ENCODE results near the gene AGO4.

AGO4 gene

DNA sequence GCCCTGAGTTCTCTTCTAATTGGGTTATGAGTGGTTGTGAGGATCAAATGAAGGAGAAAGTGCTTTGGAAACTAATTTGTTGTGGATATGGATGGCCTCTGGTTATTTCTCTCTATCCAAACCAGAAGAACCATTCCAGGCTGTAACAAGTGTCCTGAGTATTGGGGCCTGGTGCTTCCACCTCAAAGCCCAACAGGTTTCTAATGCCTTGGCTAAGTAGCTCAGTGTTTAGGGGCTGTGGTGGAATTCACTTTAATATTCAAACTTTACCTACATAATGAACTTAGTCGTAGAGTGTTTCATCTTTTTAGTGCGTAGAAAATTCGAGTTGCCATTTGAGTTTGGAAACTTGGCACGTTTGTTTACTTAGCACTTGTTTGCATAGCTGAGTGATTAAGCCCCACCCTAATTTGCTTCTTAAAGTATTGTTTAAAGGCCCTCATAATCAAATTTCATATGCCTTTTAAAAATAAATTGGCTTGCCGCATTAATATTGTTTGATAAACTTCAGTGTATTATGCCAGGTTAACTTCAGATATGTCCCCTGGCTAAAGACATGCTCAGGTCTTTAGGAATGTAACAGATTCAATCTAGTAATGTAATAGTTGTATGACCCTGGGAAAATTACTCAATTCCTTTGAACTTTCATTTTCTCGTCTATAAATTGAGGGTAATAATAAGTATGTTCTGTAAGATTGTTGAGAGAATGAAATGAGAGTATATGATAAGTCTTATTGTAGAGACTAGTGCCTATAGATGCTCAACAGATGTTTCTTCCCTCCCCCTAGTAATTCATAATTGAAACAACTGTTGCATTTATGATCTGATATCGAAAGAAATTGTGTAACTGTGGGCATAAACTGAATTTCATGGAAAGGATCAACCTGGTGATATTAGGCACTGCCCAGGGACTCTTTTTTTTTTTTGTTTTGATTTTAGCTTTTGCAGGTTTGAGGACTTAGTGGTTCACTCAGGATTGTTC lies 1.6 kb downstream of the AGO4 start:
- TF ChIP-seq, protein P1, sequence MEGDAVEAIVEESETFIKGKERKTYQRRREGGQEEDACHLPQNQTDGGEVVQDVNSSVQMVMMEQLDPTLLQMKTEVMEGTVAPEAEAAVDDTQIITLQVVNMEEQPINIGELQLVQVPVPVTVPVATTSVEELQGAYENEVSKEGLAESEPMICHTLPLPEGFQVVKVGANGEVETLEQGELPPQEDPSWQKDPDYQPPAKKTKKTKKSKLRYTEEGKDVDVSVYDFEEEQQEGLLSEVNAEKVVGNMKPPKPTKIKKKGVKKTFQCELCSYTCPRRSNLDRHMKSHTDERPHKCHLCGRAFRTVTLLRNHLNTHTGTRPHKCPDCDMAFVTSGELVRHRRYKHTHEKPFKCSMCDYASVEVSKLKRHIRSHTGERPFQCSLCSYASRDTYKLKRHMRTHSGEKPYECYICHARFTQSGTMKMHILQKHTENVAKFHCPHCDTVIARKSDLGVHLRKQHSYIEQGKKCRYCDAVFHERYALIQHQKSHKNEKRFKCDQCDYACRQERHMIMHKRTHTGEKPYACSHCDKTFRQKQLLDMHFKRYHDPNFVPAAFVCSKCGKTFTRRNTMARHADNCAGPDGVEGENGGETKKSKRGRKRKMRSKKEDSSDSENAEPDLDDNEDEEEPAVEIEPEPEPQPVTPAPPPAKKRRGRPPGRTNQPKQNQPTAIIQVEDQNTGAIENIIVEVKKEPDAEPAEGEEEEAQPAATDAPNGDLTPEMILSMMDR (IDR thresholded peaks at IDR 0.05) = no peak

DNA sequence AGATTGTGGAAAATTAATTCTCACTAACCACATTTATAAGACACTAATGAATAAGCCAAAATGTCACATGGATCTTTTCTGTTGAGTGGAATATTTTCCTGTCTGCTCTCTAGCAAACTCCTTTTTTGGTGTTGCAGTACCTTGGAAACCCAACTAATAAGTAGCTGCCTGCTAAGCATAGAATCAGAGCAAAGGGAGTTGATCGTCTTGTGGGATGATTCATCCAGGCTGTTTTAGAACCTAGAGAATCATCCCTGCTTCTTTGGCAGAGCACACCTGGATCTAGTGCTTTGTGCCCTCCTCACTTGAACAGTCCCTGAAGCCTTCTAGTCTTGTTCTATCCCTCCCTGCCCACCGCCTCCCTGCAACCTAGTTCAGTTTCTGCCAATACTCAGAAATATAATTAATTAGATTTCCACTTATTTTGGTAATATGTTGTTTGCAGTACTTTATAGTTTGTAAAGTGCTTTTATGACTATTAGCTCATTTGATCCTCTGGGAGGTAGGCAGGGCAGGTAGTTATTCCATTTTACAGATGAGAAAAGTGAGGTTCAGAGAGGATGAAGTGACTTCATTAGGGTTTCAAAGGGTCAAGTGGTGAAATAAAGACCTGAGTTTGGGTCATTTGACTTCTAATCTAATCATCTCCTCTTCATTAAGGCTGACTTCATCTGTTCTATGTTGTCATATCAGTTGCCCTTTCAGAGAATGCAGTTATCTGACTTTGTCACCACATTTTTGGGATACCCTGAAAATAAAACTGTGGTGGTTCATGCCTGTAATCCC lies 2.5 kb downstream of the AGO4 start:
- TF ChIP-seq, protein P1 (IDR thresholded peaks at IDR 0.05) = no peak

DNA sequence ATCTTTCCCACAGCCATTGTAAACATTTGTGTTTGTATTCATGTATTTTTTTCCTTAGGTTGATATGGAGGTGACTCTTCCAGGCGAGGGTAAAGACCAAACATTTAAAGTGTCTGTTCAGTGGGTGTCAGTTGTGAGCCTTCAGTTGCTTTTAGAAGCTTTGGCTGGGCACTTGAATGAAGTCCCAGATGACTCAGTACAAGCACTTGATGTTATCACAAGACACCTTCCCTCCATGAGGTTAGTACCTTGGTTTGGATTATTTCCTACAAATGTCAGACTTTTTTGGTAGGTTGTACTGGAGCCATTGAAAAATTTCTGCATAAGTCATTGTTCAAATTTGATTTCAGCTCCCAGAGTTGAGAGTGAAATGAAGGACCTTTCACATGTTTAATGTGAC lies 17.4 kb downstream of the AGO4 start:
- TF ChIP-seq, protein P1 (IDR thresholded peaks at IDR 0.05) = no peak

DNA sequence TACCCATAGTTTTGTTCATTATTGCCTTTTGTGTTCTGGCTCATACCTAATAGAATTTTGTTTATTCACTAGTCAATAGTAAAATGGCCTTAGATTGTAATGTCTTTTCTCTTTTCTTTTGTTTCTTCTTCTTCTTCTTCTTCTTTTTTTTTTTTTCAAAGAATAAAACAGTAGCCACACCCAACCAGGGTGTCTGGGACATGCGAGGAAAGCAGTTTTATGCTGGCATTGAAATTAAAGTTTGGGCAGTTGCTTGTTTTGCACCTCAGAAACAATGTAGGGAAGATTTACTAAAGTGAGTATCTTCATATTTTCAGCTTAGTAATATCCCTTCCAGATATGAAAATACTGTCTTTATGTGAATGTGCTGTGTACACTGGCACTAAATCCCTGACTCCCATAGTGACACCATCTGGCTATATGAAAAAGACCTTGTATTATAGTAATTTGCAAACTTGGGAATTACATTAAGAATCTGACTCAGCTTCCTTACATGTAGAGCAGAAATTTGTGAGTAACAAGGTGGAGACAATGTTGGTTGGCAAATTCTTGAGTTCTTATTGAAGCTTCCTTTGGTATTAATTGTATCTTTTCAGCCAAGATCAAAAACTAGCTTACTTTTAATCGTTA lies 24.6 kb downstream of the AGO4 start:
- TF ChIP-seq, protein P1 (IDR thresholded peaks at IDR 0.05) = no peak

DNA sequence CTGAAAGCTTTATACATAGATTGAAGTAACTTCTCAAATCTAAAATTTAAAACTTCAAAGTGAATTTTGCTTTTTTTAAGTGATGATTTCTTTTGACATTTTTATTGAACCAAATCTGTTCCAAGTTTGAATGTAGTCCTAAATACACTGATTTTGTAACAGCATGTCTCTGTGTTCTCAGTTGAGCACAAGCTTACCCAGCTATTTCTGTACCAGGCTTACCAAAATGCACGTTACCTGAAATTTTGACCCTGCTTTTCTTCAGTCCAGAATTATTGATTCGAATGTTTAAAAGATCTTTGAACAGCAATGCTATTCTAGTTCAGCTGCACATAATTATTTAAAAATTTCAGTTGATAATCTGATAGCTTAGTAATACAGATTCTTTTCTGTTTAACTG lies 25.6 kb downstream of the AGO4 start:
- TF ChIP-seq, protein P1 (IDR thresholded peaks at IDR 0.05) = no peak

DNA sequence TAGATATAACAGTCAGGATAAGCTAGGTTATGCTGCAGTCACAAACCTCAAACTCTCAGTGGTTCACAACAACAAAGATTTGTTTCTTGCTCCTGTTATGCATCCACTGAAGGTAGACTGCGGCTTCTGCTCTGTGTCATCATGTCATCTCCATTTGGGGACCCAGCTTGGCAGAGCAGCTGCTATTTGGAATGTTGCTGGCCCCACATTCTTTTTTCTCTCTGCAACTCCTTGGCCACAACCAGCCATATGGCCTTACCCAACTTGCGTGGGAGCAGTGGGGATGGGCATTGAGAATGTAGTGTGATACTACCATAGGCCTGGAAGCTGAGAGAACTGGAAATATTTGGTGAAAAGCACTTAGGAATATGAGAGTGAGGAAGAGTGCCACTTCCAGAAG lies 26.4 kb downstream of the AGO4 start:
- TF ChIP-seq, protein P1 (IDR thresholded peaks at IDR 0.05) = no peak

DNA sequence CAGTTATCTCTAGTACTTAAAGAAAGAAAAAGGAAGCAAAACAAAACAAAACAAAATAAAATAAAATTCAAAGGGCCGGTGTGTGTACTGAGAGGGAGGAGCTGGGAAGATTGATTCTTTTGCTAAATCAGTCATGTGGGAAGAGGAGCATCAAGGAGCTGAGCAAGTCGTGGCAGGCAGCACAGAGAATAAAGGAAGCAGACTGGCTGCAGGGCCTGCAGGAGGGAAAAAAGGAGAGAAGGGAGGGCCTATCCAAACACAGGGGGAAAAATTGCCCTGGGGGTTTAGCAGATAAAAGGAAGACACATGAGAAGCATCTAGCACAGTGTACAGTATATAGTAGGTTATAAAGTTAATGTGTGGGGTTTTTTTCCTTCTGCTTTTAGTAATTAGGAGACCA lies 27.6 kb downstream of the AGO4 start:
- TF ChIP-seq, protein P1 (IDR thresholded peaks at IDR 0.05) = no peak
